HG03280 (cell line): ENCODE measurements around the gene PLPPR2.
"Not testable (repeated sequence)": the region's sequence is repeated elsewhere in the genome, so short reads cannot be mapped to it uniquely, and the experiment has no call there.

Experiments
- ATAC-seq: cut with Tn5 transposase; IDR thresholded peaks from one replicate; pipeline ENCODE4 v1.9.1; 2021; ENCODE audit warnings: mild to moderate bottlenecking, moderate library complexity; ENCODE audit not compliant: unreplicated experiment

PLPPR2 gene

DNA sequence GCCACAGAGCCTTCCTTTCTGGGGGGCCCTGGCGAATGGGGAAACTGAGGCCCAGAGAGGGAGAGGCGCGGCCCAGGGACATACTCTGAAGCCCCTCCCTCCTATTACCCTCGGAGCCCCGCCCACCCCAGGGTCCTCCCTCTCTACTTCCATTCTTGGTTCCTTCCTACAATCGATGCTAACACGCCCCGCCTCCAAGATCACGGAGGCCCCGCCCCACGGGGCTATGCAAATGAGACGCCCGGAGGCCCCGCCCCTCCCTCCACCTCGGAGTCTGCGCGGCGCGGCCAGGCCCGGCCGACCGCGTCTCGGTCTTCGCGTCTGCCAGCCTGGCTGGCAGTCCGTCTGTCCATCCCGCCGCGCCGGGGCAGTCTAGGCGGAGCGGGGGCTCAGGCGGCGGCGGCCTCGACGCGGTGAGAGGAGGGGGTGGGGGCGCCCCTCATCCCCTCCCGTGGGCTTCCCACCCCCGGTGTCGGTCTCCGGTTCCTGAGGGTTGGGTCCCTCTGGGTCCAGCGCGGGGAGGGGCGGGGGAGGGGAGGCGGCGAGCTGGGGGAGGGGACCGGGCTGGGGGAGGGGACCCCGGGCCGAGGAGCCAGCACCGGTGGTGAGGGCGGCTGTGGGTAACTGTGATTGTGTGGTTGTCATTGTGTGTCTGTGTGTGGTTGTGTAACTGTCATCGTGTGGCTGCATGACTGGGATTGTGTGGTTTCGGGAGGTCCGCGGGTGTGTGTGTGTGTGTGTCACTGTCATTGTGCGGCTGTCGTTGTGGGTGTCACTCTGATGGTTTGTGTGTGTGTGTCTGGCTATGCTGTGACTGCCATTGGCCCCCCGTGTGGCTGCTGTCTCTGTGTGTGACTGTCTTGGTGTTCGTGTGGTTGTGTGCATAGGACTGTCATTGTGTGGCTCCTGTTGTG lies at the start of gene PLPPR2:
TSS of gene PLPPR2 (plus strand) at position 273 of the 914 bp plus-strand sequence. CDS start 2,242 bp downstream, outside the sequence.
- no peak for ATAC-seq

DNA sequence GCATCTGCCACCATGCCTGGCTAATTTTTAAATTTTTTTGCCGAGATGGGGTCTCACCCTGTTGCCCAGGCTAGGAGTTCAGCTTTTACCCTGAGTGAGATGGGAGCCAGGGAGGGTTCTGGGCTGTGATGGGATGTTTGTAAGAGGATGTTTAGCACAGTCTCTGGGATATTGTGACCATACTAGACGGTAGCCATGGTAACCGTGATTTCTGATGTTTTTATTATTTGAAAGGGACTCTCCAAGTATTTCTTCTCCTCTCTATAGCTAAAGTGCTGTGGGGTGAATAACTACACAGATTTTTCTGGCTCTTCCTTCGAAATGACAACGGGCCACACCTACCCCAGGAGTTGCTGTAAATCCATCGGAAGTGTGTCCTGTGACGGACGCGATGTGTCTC lies 48.9 kb upstream of the PLPPR2 start:
- ATAC-seq = no peak

DNA sequence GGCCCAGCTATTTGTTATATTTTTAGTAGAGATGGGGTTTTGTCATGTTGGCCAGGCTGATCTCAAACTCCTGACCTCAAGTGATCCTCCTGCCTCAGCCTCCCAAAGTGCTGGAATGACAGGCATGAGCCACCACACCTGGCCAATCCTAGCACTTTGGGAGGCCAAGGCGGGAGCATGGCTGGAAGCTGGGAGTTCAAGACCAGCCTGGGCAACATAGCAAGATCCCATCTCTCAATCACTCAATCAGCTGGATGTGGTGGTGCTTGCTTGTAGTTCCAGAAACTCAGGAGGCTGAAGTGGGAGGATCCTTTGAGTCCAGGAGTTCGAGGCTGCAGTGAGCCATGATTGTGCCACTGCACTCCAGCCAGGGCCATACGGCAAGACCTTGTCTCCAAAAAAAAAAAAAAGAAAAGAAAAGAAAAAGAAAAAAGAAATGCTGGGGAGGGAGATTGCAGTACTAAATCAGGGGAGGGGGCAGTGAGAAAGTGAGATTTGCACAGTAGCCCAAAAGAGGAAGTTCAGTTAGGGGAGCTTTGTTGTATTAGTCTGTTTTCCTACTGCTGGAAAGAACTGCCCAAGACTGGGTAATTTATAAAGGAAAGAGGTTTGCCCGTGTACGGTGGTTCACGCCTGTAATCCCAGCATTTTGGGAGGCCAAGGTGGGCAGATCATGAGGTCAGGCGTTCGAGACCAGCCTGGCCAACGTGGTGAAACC lies 34.8 kb upstream of the PLPPR2 start:
- ATAC-seq = not testable (repeated sequence)

DNA sequence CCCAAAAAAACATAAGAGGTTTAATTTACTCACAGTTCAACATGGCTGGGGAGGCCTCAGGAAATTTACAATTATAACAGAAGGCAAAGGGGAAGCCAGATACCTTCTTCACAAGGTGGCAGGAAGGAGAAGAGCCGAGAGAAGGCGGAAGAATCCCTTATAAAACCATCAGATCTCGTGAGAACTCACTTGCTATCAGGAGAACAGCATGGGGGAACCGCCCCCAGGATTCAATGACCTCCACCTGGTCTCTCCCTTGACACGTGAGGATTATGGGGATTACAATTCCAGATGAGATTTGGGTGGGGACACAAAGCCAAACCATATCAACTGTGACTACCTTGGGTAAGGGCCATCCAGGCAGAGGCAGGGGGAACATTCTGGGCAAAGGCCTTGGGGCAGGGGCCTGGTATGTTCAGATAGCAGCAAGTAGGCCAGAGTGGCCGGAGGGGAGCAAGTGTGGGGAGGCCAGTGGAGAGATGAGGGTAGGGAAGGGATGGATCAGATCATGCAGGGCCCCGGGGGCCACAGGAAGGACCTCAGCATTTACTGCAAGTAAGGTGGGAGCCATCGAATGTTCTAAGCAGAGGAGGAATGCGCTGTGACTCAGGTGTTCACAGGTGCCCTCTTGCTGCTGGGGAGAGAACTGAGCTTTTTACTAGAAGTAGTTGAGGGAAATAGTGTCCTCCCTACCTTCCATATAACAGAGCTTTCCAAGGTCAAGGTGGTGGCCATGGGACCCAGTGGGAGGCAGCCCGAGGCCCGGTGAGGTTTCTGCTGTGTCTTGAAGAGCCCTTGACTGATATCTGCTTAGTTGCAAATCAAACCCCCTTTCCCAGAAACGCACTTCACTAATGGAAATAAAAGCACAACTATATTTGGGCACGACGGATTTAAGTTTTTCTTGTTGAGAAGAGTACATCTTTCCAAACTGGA lies 33.8 kb upstream of the PLPPR2 start:
- ATAC-seq = no peak

GRCh38 chr19:11322269-11323024 lies 32.8 kb upstream of the PLPPR2 start:
- no peak for ATAC-seq

- ATAC-seq = no peak
Observed at GRCh38 chr19:11323601-11324078, 31.6 kb upstream of the PLPPR2 start.

DNA sequence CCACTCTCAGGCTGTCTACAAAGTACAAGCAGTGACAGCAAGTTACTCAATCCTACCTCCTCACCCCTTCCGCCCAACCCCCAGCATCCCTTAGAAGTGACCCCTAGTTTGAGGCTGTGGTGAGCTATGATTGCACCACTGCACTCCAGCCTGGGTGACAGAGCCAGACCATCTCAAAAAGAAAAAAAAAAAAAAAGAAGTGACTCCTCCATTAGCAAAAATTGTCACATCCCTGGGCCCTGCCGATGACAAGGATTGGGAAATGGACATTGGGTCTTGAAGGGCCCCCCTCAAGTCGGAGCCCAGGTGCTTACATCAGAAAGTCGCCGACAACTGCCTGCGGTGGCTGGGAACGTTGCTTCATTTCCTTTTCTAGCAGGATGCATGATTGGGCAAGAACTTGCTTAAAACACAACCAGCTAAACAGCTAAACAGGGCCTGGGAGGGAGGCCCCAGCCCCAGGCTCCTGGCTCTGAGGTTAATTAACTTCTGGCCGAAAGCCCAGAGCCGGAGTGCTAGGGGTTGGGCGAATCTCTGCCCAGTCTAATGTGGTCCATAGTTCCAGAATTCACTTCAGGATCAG lies 31.1 kb upstream of the PLPPR2 start:
- ATAC-seq = no peak

GRCh38 chr19:11324748-11325389 lies 30.4 kb upstream of the PLPPR2 start:
- ATAC-seq = no peak

DNA sequence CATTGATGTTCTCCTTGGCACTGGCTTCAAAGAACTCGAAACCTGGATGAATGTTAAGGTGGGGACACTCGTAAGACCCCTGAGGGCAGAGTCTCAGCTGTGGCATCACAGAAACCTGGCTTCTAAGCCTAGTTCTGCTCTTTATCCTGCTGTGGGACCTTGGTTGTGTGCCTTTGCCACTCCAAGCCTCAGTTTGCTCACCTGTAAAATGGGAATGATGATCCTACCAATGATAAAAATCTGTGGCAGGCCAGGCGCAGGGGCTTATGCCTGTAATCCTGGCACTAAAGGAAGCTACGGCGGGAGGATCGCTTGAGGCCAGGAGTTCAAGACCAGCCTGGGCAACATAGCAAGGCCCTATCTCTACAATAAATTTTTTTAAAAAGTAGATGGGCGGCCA lies 29.7 kb upstream of the PLPPR2 start:
- ATAC-seq = no peak

- no peak for ATAC-seq
Observed at GRCh38 chr19:11330127-11330526, 25.1 kb upstream of the PLPPR2 start.

- ATAC-seq = no peak
Observed at GRCh38 chr19:11331502-11331901, 23.7 kb upstream of the PLPPR2 start.

DNA sequence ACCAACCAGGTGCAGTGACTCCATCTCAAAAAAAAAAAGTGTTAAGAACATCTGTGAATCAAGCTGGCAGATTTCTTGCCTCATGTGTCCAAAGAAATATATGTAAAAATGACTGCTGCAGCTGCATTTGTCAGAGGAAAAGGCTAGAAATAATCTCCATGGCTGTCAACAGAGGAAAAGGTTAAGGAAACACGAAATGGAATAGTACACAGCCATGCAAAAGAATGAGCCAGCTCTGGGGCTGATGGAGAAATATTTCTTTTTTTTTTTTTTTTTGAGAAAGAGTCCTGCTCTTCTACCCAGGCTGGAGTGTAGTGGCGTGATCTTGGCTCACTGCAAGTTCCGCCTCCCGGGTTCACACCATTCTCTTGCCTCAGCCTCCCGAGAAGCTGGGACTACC lies 22.4 kb upstream of the PLPPR2 start:
- ATAC-seq = no peak

GRCh38 chr19:11333838-11334237 lies 21.4 kb upstream of the PLPPR2 start:
- ATAC-seq = not testable (repeated sequence)

DNA sequence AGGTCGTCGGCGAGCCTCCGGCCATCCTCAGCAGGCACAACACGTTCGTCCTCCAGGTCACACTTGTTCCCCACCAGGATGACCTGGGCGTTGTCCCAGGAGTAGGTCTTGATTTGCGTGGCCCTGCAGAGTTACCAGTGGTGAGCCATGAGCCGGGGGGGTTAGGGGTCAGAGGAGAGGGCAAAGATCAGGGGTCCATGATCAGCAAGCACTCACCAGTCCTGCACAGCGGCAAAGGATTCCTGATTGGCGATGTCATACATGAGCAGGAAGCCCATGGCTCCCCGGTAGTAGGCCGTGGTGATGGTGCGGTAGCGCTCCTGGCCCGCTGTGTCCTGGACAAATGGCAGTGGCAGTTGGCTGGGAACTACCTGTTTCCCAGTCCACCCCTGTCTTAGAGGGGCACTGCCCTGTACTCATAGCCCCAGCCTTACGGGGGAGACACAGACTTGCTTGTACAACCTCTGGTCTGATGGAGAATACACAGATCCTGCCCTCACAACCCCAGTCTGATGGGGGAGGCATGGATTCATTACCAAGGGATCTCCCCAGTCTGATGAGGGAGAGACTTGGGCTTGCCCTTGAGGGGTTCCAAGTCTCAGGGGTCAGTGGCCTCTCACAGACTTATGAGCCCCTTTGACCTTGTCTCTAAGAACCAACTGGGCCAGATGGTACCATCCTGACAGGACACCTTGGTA lies 19.6 kb upstream of the PLPPR2 start:
- ATAC-seq = no peak

DNA sequence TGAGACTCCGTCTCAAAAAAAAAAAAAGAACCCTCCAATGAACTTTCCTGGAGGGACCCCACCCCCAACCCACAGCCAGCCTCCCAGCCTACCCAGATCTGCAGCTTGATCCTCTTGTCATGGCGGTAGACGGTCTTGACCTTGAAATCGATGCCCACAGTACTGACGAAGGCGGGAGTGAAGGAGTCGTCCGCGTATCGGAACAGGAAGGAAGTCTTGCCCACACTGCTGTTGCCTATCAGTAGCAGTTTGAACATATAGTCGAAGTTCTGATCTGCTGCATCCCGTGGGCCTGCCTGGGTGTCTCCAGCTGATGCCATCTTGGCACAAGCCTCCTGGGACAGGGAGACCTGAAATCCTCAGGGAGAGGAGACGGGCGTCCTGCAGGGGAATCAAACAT lies 18.2 kb upstream of the PLPPR2 start:
- ATAC-seq = no peak

DNA sequence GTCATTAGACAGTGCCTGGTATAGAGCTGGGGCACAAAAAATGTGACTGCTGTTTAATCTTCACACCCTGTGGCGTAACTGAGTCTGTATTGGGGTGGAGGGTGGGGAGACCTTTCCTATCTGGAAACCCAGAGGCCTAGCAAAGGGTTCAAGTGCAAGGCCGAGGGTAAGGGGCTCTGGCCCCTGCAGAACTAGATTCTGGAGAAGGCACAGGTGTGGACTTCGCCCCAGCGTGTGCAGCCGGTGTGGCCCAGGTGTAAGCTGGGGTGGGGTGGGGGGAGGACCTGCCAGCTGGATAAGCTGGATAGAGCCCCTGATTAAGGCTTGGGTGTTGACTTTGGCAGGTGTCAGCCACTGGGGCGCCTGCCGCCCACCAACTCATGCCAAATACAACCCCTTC lies 17.1 kb upstream of the PLPPR2 start:
- no peak for ATAC-seq

DNA sequence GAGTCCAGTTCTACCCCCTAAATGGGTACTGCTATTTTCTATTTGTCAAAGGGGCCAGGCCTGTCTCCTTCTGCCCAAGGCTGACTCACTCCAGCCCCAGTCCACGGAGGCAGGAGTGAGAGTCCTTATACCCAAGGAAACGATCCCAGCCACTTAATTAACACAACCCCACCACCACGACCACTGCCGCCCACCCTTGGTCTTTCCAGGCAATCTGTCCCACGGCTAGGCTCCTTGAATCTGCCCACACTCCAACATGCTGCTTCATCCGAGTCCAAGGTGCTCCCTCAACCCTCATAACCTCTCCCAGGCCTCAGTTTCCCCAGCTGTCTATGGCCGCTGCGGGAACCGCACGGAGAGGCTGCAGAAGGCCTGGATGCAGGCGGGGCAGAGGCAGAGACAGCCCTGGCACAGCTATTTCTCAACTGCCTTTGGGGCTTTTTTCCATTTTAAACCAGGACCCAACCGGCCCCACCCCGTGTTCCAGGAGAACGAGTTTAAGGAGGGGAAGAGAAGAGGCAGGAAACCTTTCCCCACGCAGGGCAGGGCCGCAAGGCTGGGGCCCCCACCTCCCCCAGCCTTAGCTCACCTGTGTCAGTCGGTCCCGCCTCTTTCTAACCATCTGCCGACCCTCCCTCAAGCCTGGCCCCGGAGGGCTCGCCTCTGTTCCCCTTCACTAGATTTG lies 16.5 kb upstream of the PLPPR2 start:
- ATAC-seq = no peak
